Endothelial cell of umbilical vein (primary cell): ENCODE measurements around the gene CCN2. TPM values are rescaled to one million over a fixed set of nuclear protein-coding genes. Genes with fewer than 3 reads are reported as not detected.
A peak's percentile ranks its signal among the peaks of the same experiment; 100 is the strongest.

Experiments used
- BruUV-seq: library from RNA; stranded (reverse); fragments of 400-500 nt; replicated peaks from 2 replicates; lab custom pipeline; 2021; lab: Mats Ljungman, UMichigan
- CTCF ChIA-PET: fragments of 300-600, 350-600 bp; sonication (Branson Sonifier 250); formaldehyde crosslinking; loops from one replicate; lab custom pipeline; 2021; ENCODE audit warnings: antibody characterized with exemption, inconsistent platforms; lab: Charles Lee
- POLR2A ChIA-PET: fragments of 300-600, 350-600 bp; sonication (Branson Sonifier 250); formaldehyde crosslinking; loops from one replicate; lab custom pipeline; 2021; ENCODE audit warnings: antibody characterized with exemption, inconsistent platforms; lab: Charles Lee
- DNase-seq: peaks from one replicate; pipeline ENCODE4 v3.0.0-alpha.2; 2011; ENCODE audit warnings: low read depth, low spot score
- FAIRE-seq: peaks from 2 replicates; lab custom pipeline; 2011; peaks lifted over from hg19 to GRCh38; lab: Jason Lieb, UNC
- H2AFZ ChIP-seq: 2 replicates; pipeline ENCODE4 v1.6.0; 2012; ENCODE audit warnings: low read depth, low read length, control low read depth, inconsistent platforms
- H3K27ac ChIP-seq: 2 replicates; pipeline ENCODE4 v1.5.1; 2011; ENCODE audit warnings: low read depth, mild to moderate bottlenecking, control low read depth, low read length, moderate library complexity; ENCODE audit not compliant: insufficient read depth
- H3K27me3 ChIP-seq, 2 experiments: 2 replicates each; pipeline versions ENCODE4 v1.6.0 to v1.6.1; 2011; ENCODE audit warnings: low read length in 2 of 2, mixed read lengths in 1 of 2; ENCODE audit not compliant: control insufficient read depth in 2 of 2, insufficient read depth in 2 of 2
- H3K36me3 ChIP-seq, 2 experiments: 2 replicates in 1 of 2; 3 replicates in 1 of 2; pipeline ENCODE4 v1.5.1; 2011; ENCODE audit warnings: low read length in 2 of 2, mild to moderate bottlenecking in 1 of 2, moderate library complexity in 1 of 2; ENCODE audit not compliant: control insufficient read depth in 2 of 2, insufficient read depth in 2 of 2; ENCODE audit errors: extremely low read depth in 1 of 2
- H3K4me1 ChIP-seq: 3 replicates; pipeline ENCODE4 v1.5.1; 2011; ENCODE audit warnings: mild to moderate bottlenecking, low read length; ENCODE audit not compliant: control insufficient read depth, insufficient read depth; ENCODE audit errors: extremely low read depth
- H3K4me2 ChIP-seq: 2 replicates; pipeline ENCODE4 v1.6.1; 2011; ENCODE audit warnings: low read length, control low read depth, mixed read lengths; ENCODE audit not compliant: insufficient read depth
- H3K4me3 ChIP-seq, 3 experiments: fragments of 200-600 bp in 1 of 3; sonication (generic), shearing (Covaris generic) in 1 of 3; replicated peaks in 1 of 3; 2 replicates each; pipeline ENCODE4 v1.5.1; 2011 to 2016; ENCODE audit warnings: control low read depth in 3 of 3, low read length in 3 of 3, mild to moderate bottlenecking in 2 of 3, inconsistent platforms in 1 of 3, low read depth in 1 of 3, moderate library complexity in 1 of 3; ENCODE audit not compliant: insufficient read depth in 1 of 3
- H3K79me2 ChIP-seq: 2 replicates; pipeline ENCODE4 v1.6.0; 2012; ENCODE audit warnings: low read length, inconsistent platforms; ENCODE audit not compliant: control insufficient read depth, insufficient read depth
- H3K9ac ChIP-seq: replicated peaks from 2 replicates; pipeline ENCODE3; 2011; ENCODE audit warnings: low read length, control low read depth; ENCODE audit not compliant: insufficient read depth; ENCODE audit errors: extremely low read depth
- H3K9me1 ChIP-seq: replicated peaks from 3 replicates; pipeline ENCODE4 v1.6.0; 2011; ENCODE audit warnings: mild to moderate bottlenecking, low read length; ENCODE audit not compliant: control insufficient read depth, insufficient read depth; ENCODE audit errors: extremely low read depth
- H3K9me3 ChIP-seq: replicated peaks from 2 replicates; pipeline ENCODE4 v1.5.1; 2012; ENCODE audit warnings: low read length, inconsistent platforms; ENCODE audit not compliant: control insufficient read depth, insufficient read depth
- H4K20me1 ChIP-seq: replicated peaks from 2 replicates; pipeline ENCODE3; 2011; ENCODE audit warnings: mild to moderate bottlenecking, low read length; ENCODE audit not compliant: control insufficient read depth, insufficient read depth; ENCODE audit errors: extremely low read depth
- FOS ChIP-seq: IDR thresholded peaks from 2 replicates; pipeline ENCODE4 v1.6.1; 2011; ENCODE audit warnings: mild to moderate bottlenecking, low read length, moderate library complexity, borderline replicate concordance; ENCODE audit not compliant: insufficient read depth
- GATA2 ChIP-seq: IDR thresholded peaks from 2 replicates; pipeline ENCODE4 v1.7.0; 2011; ENCODE audit warnings: low read depth, mild to moderate bottlenecking, moderate library complexity, mixed read lengths, low read length; ENCODE audit not compliant: insufficient read length, insufficient read depth
- JUN ChIP-seq: IDR thresholded peaks from 2 replicates; pipeline ENCODE4 v1.6.1; 2011; ENCODE audit warnings: borderline replicate concordance, low read depth; ENCODE audit not compliant: insufficient read length, insufficient read depth
- MAX ChIP-seq: IDR thresholded peaks from 2 replicates; pipeline ENCODE4 v1.6.1; 2011; ENCODE audit not compliant: insufficient read depth, insufficient read length
- POLR2A ChIP-seq: IDR thresholded peaks from 2 replicates; pipeline ENCODE4 v1.6.1; 2012; ENCODE audit warnings: low read depth, mild to moderate bottlenecking, control low read depth, low read length
- POLR2AphosphoS5 ChIP-seq: IDR thresholded peaks from 2 replicates; pipeline ENCODE4 v1.6.1; 2012; ENCODE audit warnings: low read depth, mild to moderate bottlenecking, control low read depth, low read length, moderate library complexity; ENCODE audit not compliant: insufficient read depth
- dilution Hi-C: fragments of 300-500 bp; cut with MboI; formaldehyde crosslinking; loops from one replicate; pipeline ENCODE4 v1.15.0; 2019; ENCODE audit warnings: low sequenced_read_pairs; ENCODE audit not compliant: extremely low pct_ligation_motif_present
- intact Hi-C: fragments of 100-400 bp; cut with micrococcal nuclease; formaldehyde crosslinking; loops from one replicate; pipeline ENCODE4 v1.10.0; 2022
- polyA plus RNA-seq, 4 experiments: library from polyadenylated mRNA; depleted of rRNA in 3 of 4; stranded (reverse) in 3 of 4; unstranded in 1 of 4; fragments of >200 nt; gene quantifications; 2 replicates each; pipeline versions ENCODE4 v1.2.1 to v1.2.3, GENCODE V29; 2011 to 2012; ENCODE audit warnings: missing spikeins in 1 of 4
- total RNA-seq: library from RNA; stranded (reverse); gene quantifications from 2 replicates; pipeline ENCODE4 v1.2.3, GENCODE V29; 2021

The CCN2 gene
- total and polyA plus RNA-seq, 2 donors (not counting 3 experiments of a cell fraction or from before 2014, with no cell fraction given): 1,926 to 2,488 TPM

- BruUV-seq: TSS peak; percentile 20
- Histone ChIP-seq H3K27me3 (no peaks in the 10 kb centered on the region), H3K27ac (peak overlapping the region; percentile 69), H3K9me3 (no peaks in the 10 kb centered on the region), H3K4me3 (peak overlapping the region; percentile 10 to 93 (median 88)), H3K4me2 (peak overlapping the region; percentile 59), H4K20me1 (no peaks in the 10 kb centered on the region), H2AFZ (no peak overlapping the region), H3K4me1 (peaks cover 31% of the 10 kb centered on the region), H3K9ac (peak overlapping the region; percentile 98), H3K9me1 (no peaks in the 10 kb centered on the region), H3K79me2 (peaks cover 33% of the 10 kb centered on the region), H3K36me3 (peaks cover 10 to 11% of the 10 kb centered on the region in 2 experiments)
- intact Hi-C loops (no loop called here), dilution Hi-C loops (no loop called here)
- ChIA-PET POLR2A (interaction anchor here (0.6 to 7.3 kb wide), 10 partner anchors 11 to 269 kb away, joined by 3 to 200 read pairs (median 14); no protein-coding TSS in a partner anchor), CTCF (interaction anchor here (0.7 to 7.2 kb wide), 7 partner anchors 12 to 349 kb away, joined by 3 to 74 read pairs (median 4); no protein-coding TSS in a partner anchor)
- TF ChIP-seq GATA2 (peak; percentile 11), JUN (no peak)
- FAIRE-seq (no peak), DNase-seq (no peak)
Observed at GRCh38 chr6:131949620-131949908, 1.6 kb downstream of the CCN2 start.

- CTCF ChIA-PET: interaction anchor here (0.7 to 7.2 kb wide), 6 partner anchors 12 to 269 kb away, joined by 3 to 74 read pairs (median 4); no protein-coding TSS in a partner anchor
- H3K4me1 ChIP-seq: peaks cover 25% of the 10 kb centered on the region
- H3K4me3 ChIP-seq: peak overlapping the region; percentile 10 to 93 (median 88)
- TF ChIP-seq MAX (no peak), POLR2A (peak; percentile 92), POLR2AphosphoS5 (peak; percentile 97), FOS (no peak)
- H3K27ac ChIP-seq: peak overlapping the region; percentile 69
- dilution Hi-C loops: no loop called here
- peaks cover 33% of the 10 kb centered on the region for H3K79me2 ChIP-seq
- intact Hi-C loops: no loop called here
- H3K4me2 ChIP-seq: peak overlapping the region; percentile 59
- peak; percentile 24 for FAIRE-seq
- POLR2A ChIA-PET: interaction anchor here (0.6 to 7.3 kb wide), 13 partner anchors 11 to 270 kb away, joined by 3 to 200 read pairs (median 8); no protein-coding TSS in a partner anchor
- H3K9me3 ChIP-seq: no peaks in the 10 kb centered on the region
- H3K36me3 ChIP-seq: peaks cover 10 to 11% of the 10 kb centered on the region in 2 experiments
- peak overlapping the region; percentile 98 for H3K9ac ChIP-seq
- no peak overlapping the region for H2AFZ ChIP-seq
- no TSS peak for BruUV-seq
- no peaks in the 10 kb centered on the region for H3K27me3 ChIP-seq
- DNase-seq: peak; percentile 80
- H4K20me1 ChIP-seq: no peaks in the 10 kb centered on the region
- H3K9me1 ChIP-seq: no peaks in the 10 kb centered on the region
Observed at GRCh38 chr6:131948692-131949619, 2.2 kb downstream of the CCN2 start.
